Loucy (cell line): ENCODE measurements around the gene MANSC1.

ENCODE experiments used
- H2AFZ ChIP-seq: fragments of 200-600 bp; sonication (generic); 2 replicates; pipeline ENCODE4 v1.6.0; 2016; ENCODE audit warnings: antibody characterized with exemption, mild to moderate bottlenecking, low read length, moderate library complexity
- H3F3A ChIP-seq: fragments of 200-600 bp; 2 replicates; pipeline ENCODE4 v1.6.0; 2016; ENCODE audit warnings: antibody characterized with exemption, low read depth, mild to moderate bottlenecking
- H3K27me3 ChIP-seq: fragments of 200-600 bp; sonication (generic); 2 replicates; pipeline ENCODE4 v1.6.1; 2014; ENCODE audit warnings: low read length, mild to moderate bottlenecking; ENCODE audit not compliant: insufficient read depth, poor library complexity, severe bottlenecking
- H3K36me3 ChIP-seq: fragments of 200-600 bp; sonication (generic); 2 replicates; pipeline ENCODE4 v1.6.1; 2016; ENCODE audit warnings: low read length; ENCODE audit not compliant: insufficient read depth
- H3K4me1 ChIP-seq: fragments of 200-600 bp; sonication (generic); 2 replicates; pipeline ENCODE4 v1.5.1; 2014; ENCODE audit warnings: low read length, mild to moderate bottlenecking; ENCODE audit not compliant: insufficient read depth, poor library complexity, severe bottlenecking
- H3K4me2 ChIP-seq: fragments of 200-600 bp; sonication (generic); 2 replicates; pipeline ENCODE4 v1.6.0; 2014; ENCODE audit warnings: antibody characterized with exemption, low read length, low read depth, mild to moderate bottlenecking; ENCODE audit not compliant: poor library complexity, severe bottlenecking
- H3K4me3 ChIP-seq: fragments of 200-600 bp; sonication (generic); 2 replicates; pipeline ENCODE4 v1.5.1; 2014; ENCODE audit warnings: low read length, mild to moderate bottlenecking, mixed read lengths; ENCODE audit not compliant: poor library complexity, severe bottlenecking
- H3K79me2 ChIP-seq: fragments of 200-600 bp; sonication (generic); 2 replicates; pipeline ENCODE4 v1.6.1; 2014; ENCODE audit warnings: low read length; ENCODE audit not compliant: insufficient read depth
- H3K9ac ChIP-seq: fragments of 200-600 bp; sonication (generic); 2 replicates; pipeline ENCODE4 v1.6.0; 2014; ENCODE audit warnings: mild to moderate bottlenecking, low read depth, low read length, moderate library complexity; ENCODE audit not compliant: poor library complexity, severe bottlenecking
- H3K9me2 ChIP-seq: fragments of 200-600 bp; sonication (generic); replicated peaks from 2 replicates; pipeline ENCODE4 v1.6.1; 2016; ENCODE audit warnings: low read depth, low read length, mixed read lengths
- H3K9me3 ChIP-seq: fragments of 200-600 bp; sonication (generic); 2 replicates; pipeline ENCODE4 v1.6.1; 2014; ENCODE audit warnings: mild to moderate bottlenecking, antibody characterized with exemption, low read length, low read depth; ENCODE audit not compliant: insufficient read depth
- H4K20me1 ChIP-seq: fragments of 200-600 bp; sonication (generic); 2 replicates; pipeline ENCODE4 v1.6.0; 2014; ENCODE audit warnings: antibody characterized with exemption, low read length, mild to moderate bottlenecking; ENCODE audit not compliant: insufficient read depth, poor library complexity, severe bottlenecking
- EZH2phosphoT487 ChIP-seq: fragments of 200-600 bp; IDR thresholded peaks from 2 replicates; pipeline ENCODE4 v1.6.1; 2018; ENCODE audit warnings: antibody characterized with exemption, mild to moderate bottlenecking, moderate library complexity, borderline replicate concordance
- TF ChIP-seq, protein P1 (sequence below): fragments of 200-600 bp; sonication (generic); conservative IDR thresholded peaks from 2 replicates; pipeline ENCODE4 v1.5.1; 2014; ENCODE audit warnings: mild to moderate bottlenecking, antibody characterized with exemption, low read length

Gene MANSC1

DNA sequence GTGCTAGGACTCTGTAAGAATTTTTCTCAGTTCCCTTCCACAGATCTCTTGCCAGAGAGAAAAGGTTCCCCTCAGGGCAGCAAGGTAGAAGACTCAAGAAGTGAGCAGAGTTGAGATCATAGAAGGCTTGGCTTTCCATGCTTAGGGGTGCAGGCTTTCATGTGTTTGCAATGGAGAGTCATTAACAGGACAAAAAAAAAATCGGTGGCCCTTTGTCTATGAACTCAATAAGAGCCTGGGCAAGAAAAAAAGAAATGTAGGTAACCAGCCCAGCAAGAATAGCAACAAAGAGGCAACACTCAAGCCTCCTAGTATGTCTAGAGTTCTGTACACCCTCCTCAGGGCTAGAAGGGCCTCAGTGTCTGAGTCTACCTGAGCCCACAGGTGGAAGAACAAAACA lies 59.8 kb downstream of the MANSC1 start:
- TF ChIP-seq, protein P1, sequence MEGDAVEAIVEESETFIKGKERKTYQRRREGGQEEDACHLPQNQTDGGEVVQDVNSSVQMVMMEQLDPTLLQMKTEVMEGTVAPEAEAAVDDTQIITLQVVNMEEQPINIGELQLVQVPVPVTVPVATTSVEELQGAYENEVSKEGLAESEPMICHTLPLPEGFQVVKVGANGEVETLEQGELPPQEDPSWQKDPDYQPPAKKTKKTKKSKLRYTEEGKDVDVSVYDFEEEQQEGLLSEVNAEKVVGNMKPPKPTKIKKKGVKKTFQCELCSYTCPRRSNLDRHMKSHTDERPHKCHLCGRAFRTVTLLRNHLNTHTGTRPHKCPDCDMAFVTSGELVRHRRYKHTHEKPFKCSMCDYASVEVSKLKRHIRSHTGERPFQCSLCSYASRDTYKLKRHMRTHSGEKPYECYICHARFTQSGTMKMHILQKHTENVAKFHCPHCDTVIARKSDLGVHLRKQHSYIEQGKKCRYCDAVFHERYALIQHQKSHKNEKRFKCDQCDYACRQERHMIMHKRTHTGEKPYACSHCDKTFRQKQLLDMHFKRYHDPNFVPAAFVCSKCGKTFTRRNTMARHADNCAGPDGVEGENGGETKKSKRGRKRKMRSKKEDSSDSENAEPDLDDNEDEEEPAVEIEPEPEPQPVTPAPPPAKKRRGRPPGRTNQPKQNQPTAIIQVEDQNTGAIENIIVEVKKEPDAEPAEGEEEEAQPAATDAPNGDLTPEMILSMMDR: no peak
- no peak for TF ChIP-seq EZH2phosphoT487
- Histone ChIP-seq H3K4me3 (no peak overlapping the region), H4K20me1 (no peaks in the 10 kb centered on the region), H3K36me3 (no peaks in the 10 kb centered on the region), H3K79me2 (no peaks in the 10 kb centered on the region), H3K9me3 (no peaks in the 10 kb centered on the region), H3K27me3 (no peaks in the 10 kb centered on the region), H3K9ac (no peak overlapping the region), H3F3A (no peaks in the 10 kb centered on the region), H3K4me1 (no peaks in the 10 kb centered on the region), H2AFZ (no peak overlapping the region), H3K9me2 (no peaks in the 10 kb centered on the region), H3K4me2 (no peak overlapping the region)

DNA sequence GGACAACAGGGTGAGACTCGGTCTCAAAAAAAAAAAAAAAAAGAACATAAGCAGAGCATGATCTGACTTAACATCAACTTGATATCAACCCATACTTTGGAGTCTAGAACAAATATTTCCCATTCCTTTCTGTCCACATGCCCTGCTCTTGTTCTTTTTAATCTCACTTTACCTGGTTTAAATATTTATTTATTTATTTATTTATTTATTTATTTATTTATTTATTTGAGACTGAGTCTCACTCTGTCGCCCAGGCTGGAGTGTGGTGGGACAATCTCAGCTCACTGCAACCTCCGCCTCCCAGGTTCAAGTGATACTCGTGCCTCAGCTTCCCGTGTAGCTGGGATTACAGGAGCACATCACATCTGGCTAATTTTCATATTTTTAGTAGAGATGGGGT lies 63.6 kb downstream of the MANSC1 start:
- Histone ChIP-seq H3F3A (no peaks in the 10 kb centered on the region), H3K9me3 (no peaks in the 10 kb centered on the region), H3K36me3 (no peaks in the 10 kb centered on the region), H3K9ac (no peak overlapping the region), H3K4me2 (no peak overlapping the region), H3K27me3 (no peaks in the 10 kb centered on the region), H3K9me2 (no peaks in the 10 kb centered on the region), H3K4me3 (no peak overlapping the region), H3K4me1 (no peaks in the 10 kb centered on the region), H3K79me2 (no peaks in the 10 kb centered on the region), H2AFZ (no peak overlapping the region), H4K20me1 (no peaks in the 10 kb centered on the region)
- no peak for TF ChIP-seq EZH2phosphoT487
- TF ChIP-seq, protein P1: no peak

- H3K79me2 ChIP-seq: no peaks in the 10 kb centered on the region
- no peaks in the 10 kb centered on the region for H4K20me1 ChIP-seq
- TF ChIP-seq EZH2phosphoT487: no peak
- TF ChIP-seq, protein P1: no peak
- H3K4me1 ChIP-seq: no peaks in the 10 kb centered on the region
- no peaks in the 10 kb centered on the region for H3K36me3 ChIP-seq
- no peaks in the 10 kb centered on the region for H3K9me2 ChIP-seq
- no peak overlapping the region for H3K4me2 ChIP-seq
- H3K4me3 ChIP-seq: no peak overlapping the region
- H3K9ac ChIP-seq: no peak overlapping the region
- no peaks in the 10 kb centered on the region for H3K9me3 ChIP-seq
- H3K27me3 ChIP-seq: no peaks in the 10 kb centered on the region
- no peaks in the 10 kb centered on the region for H3F3A ChIP-seq
- no peak overlapping the region for H2AFZ ChIP-seq
Observed at GRCh38 chr12:12282761-12283425, 67.1 kb downstream of the MANSC1 start.
